SK-N-SH (cell line): Measurements from ENCODE around the gene GFOD2. TPM values are rescaled to one million over a fixed set of nuclear protein-coding genes. Genes with fewer than 3 reads are reported as not detected.

Experiments used
- CTCF ChIA-PET: fragments of 300-600, 350-600 bp; formaldehyde crosslinking; extraction: SDS; loops from one replicate; lab custom pipeline; 2021; lab: Yijun Ruan, JAX
- POLR2A ChIA-PET: fragments of 350-600 bp; sonication (Branson Sonifier 250); formaldehyde crosslinking; extraction: SDS; loops from one replicate; lab custom pipeline; 2020; ENCODE audit warnings: antibody characterized with exemption, inconsistent platforms; lab: Yijun Ruan, JAX
- DNase-seq: peaks from one replicate; pipeline ENCODE4 v3.0.0; 2012
- H2AFZ ChIP-seq: fragments of 200-600 bp; sonication (generic); 2 replicates; pipeline ENCODE4 v1.8.1; 2016; ENCODE audit warnings: antibody characterized with exemption, mild to moderate bottlenecking, low read depth
- H3F3A ChIP-seq: fragments of 200-600 bp; sonication (generic); replicated peaks from 2 replicates; pipeline ENCODE3; 2016; ENCODE audit warnings: antibody characterized with exemption, mild to moderate bottlenecking; ENCODE audit not compliant: insufficient read depth
- H3K27ac ChIP-seq, 2 experiments: fragments of 200-500 bp in 1 of 2; fragments of 200-600 bp in 1 of 2; sonication (Bioruptor generic) in 1 of 2; sonication (generic), shearing (Covaris generic) in 1 of 2; 2 replicates each; pipeline versions ENCODE4 v1.5.1 to v1.6.1; 2014 to 2016; ENCODE audit warnings: low read depth in 2 of 2, inconsistent platforms in 1 of 2, low read length in 1 of 2, mild to moderate bottlenecking in 1 of 2, mixed read lengths in 1 of 2
- H3K27me3 ChIP-seq: fragments of 200-600 bp; sonication (generic), shearing (Covaris generic); 2 replicates; pipeline ENCODE4 v1.6.1; 2016; ENCODE audit warnings: mixed run types; ENCODE audit not compliant: insufficient read depth
- H3K36me3 ChIP-seq, 2 experiments: fragments of 200-500 bp in 1 of 2; fragments of 200-600 bp in 1 of 2; sonication (Bioruptor generic) in 1 of 2; sonication (generic) in 1 of 2; replicated peaks in 1 of 2; 2 replicates each; pipeline versions ENCODE3 to v1.5.1; 2014 to 2016; ENCODE audit warnings: low read length in 1 of 2, mild to moderate bottlenecking in 1 of 2; ENCODE audit not compliant: insufficient read depth in 2 of 2, control insufficient read depth in 1 of 2
- H3K4me1 ChIP-seq, 2 experiments: fragments of 200-500 bp in 1 of 2; fragments of 200-600 bp in 1 of 2; sonication (Bioruptor generic) in 1 of 2; sonication (generic), shearing (Covaris generic) in 1 of 2; 2 replicates each; pipeline versions ENCODE4 v1.5.1 to v1.6.1; 2014 to 2016; ENCODE audit warnings: low read depth in 1 of 2, low read length in 1 of 2, mixed run types in 1 of 2; ENCODE audit not compliant: insufficient read depth in 2 of 2, control insufficient read depth in 1 of 2
- H3K4me2 ChIP-seq: fragments of 200-600 bp; sonication (generic), shearing (Covaris generic); 2 replicates; pipeline ENCODE4 v1.6.1; 2017; ENCODE audit warnings: mixed run types
- H3K4me3 ChIP-seq, 2 experiments: fragments of 200-500 bp in 1 of 2; fragments of 200-600 bp in 1 of 2; sonication (Bioruptor generic) in 1 of 2; sonication (generic), shearing (Covaris generic) in 1 of 2; 2 replicates each; pipeline versions ENCODE4 v1.5.1 to v1.8.1; 2014 to 2016; ENCODE audit warnings: low read depth in 2 of 2, inconsistent platforms in 1 of 2, low read length in 1 of 2, mild to moderate bottlenecking in 1 of 2, mixed read lengths in 1 of 2, moderate library complexity in 1 of 2
- H3K79me2 ChIP-seq: fragments of 200-600 bp; sonication (generic); 2 replicates; pipeline ENCODE4 v1.8.1; 2017; ENCODE audit warnings: mild to moderate bottlenecking; ENCODE audit not compliant: insufficient read depth
- H3K9ac ChIP-seq: fragments of 200-600 bp; sonication (generic); 2 replicates; pipeline ENCODE4 v1.6.1; 2017; ENCODE audit warnings: mixed run types
- H3K9me2 ChIP-seq: fragments of 200-600 bp; sonication (generic); 2 replicates; pipeline ENCODE4 v1.6.1; 2017; ENCODE audit warnings: mixed run types
- H3K9me3 ChIP-seq: fragments of 200-600 bp; sonication (generic); 2 replicates; pipeline ENCODE4 v1.6.1; 2017; ENCODE audit warnings: mixed run types, mild to moderate bottlenecking, moderate library complexity
- H4K20me1 ChIP-seq: fragments of 200-600 bp; sonication (generic); 2 replicates; pipeline ENCODE4 v1.6.1; 2017; ENCODE audit warnings: mild to moderate bottlenecking, mixed run types; ENCODE audit not compliant: insufficient read depth
- EP300 ChIP-seq, 2 experiments: IDR thresholded peaks; 2 replicates each; pipeline versions ENCODE4 v1.4.0 to v1.6.1; 2012; ENCODE audit warnings: borderline replicate concordance in 1 of 2, low read depth in 1 of 2, low read length in 1 of 2
- FOXJ3 ChIP-seq: sonication (generic); formaldehyde crosslinking; IDR thresholded peaks from 2 replicates; pipeline ENCODE4 v1.5.1; 2020; ENCODE audit warnings: mild to moderate bottlenecking, missing genetic modification reagents
- GATA2 ChIP-seq: sonication (generic); formaldehyde crosslinking; IDR thresholded peaks from 2 replicates; pipeline ENCODE4 v1.5.0; 2020; ENCODE audit warnings: mild to moderate bottlenecking, missing genetic modification reagents
- IRF3 ChIP-seq: fragments of 150-350 bp; IDR thresholded peaks from 2 replicates; pipeline ENCODE4 v1.6.1; 2016; ENCODE audit warnings: mild to moderate bottlenecking, low read depth, low read length
- JUND ChIP-seq: IDR thresholded peaks from 2 replicates; pipeline ENCODE4 v1.4.0; 2012
- MEF2A ChIP-seq: IDR thresholded peaks from 2 replicates; pipeline ENCODE4 v1.4.0; 2012; ENCODE audit warnings: low read depth, borderline replicate concordance
- MXI1 ChIP-seq: IDR thresholded peaks from 2 replicates; pipeline ENCODE4 v1.6.1; 2012; ENCODE audit warnings: mild to moderate bottlenecking, low read depth, low read length, improper control_type of control experiment
- NRF1 ChIP-seq: IDR thresholded peaks from 2 replicates; pipeline ENCODE4 v1.6.1; 2012; ENCODE audit warnings: low read depth, mild to moderate bottlenecking, low read length
- POLR2AphosphoS5 ChIP-seq: IDR thresholded peaks from 2 replicates; pipeline ENCODE4 v1.6.1; 2012; ENCODE audit warnings: low read depth, low read length
- RAD21 ChIP-seq: IDR thresholded peaks from 2 replicates; pipeline ENCODE4 v1.6.1; 2012; ENCODE audit warnings: mild to moderate bottlenecking, low read length
- RCOR1 ChIP-seq: fragments of 150-350 bp; IDR thresholded peaks from 2 replicates; pipeline ENCODE4 v1.6.1; 2017; ENCODE audit warnings: antibody characterized with exemption, low read length
- RFX5 ChIP-seq: IDR thresholded peaks from 2 replicates; pipeline ENCODE4 v1.6.1; 2012; ENCODE audit warnings: mild to moderate bottlenecking, improper control_type of control experiment, low read length
- RXRA ChIP-seq: IDR thresholded peaks from 2 replicates; pipeline ENCODE4 v1.4.0; 2012; ENCODE audit warnings: low read depth, mild to moderate bottlenecking, borderline replicate concordance
- SMC3 ChIP-seq: IDR thresholded peaks from 2 replicates; pipeline ENCODE4 v1.6.1; 2012; ENCODE audit warnings: low read depth, low read length, improper control_type of control experiment
- TAF1 ChIP-seq: IDR thresholded peaks from 2 replicates; pipeline ENCODE4 v1.6.1; 2012; ENCODE audit warnings: low read depth, mild to moderate bottlenecking, low read length, moderate library complexity, borderline replicate concordance
- TCF12 ChIP-seq: IDR thresholded peaks from 2 replicates; pipeline ENCODE4 v1.4.0; 2012
- TEAD4 ChIP-seq: IDR thresholded peaks from 2 replicates; pipeline ENCODE4 v1.4.0; 2012; ENCODE audit warnings: mild to moderate bottlenecking, borderline replicate concordance; ENCODE audit not compliant: insufficient read depth
- USF1 ChIP-seq: IDR thresholded peaks from 2 replicates; pipeline ENCODE4 v1.4.0; 2012; ENCODE audit warnings: low read depth, borderline replicate concordance
- USF2 ChIP-seq: fragments of 150-350 bp; IDR thresholded peaks from 2 replicates; pipeline ENCODE4 v1.6.1; 2017; ENCODE audit warnings: antibody characterized with exemption, low read length, low read depth, borderline replicate concordance
- YY1 ChIP-seq: IDR thresholded peaks from 2 replicates; pipeline ENCODE4 v1.4.0; 2012; ENCODE audit warnings: low read depth, mild to moderate bottlenecking
- ZBTB33 ChIP-seq: IDR thresholded peaks from 2 replicates; pipeline ENCODE4 v1.4.0; 2012; ENCODE audit warnings: low read depth, borderline replicate concordance
- WGBS: methylation state at CpG from one replicate; pipeline ENCODE4 v1.1.6; 2017; ENCODE audit warnings: low lambda C conversion rate; 5-methylcytosine and 5-hydroxymethylcytosine counted together
- polyA plus RNA-seq, 3 experiments: library from polyadenylated mRNA; depleted of rRNA; stranded (reverse); fragments of >200 nt; gene quantifications; 2 replicates each; pipeline ENCODE4 v1.2.3, GENCODE V29; 2012

GFOD2 gene
- polyA plus RNA-seq, 1 of the 3 experiments (the other 2 are of a cell fraction) = 19.0 TPM

- CTCF ChIA-PET = interaction anchor here (1.4 kb wide), 1 partner anchor 34 kb away, joined by 3 read pairs; no protein-coding TSS in a partner anchor
Observed at GRCh38 chr16:67702130-67702529, 17.0 kb downstream of the GFOD2 start.

GRCh38 chr16:67701420-67701819 lies 17.7 kb downstream of the GFOD2 start:
- no peak overlapping the region for H3K4me2 ChIP-seq
- peaks cover 5% of the 10 kb centered on the region; the same call in 1 of the 2 replicates for H3K9me3 ChIP-seq
- 0 out of 2 replicates have a peak, but pooled peaks cover 10% of the 10 kb centered on the region for H4K20me1 ChIP-seq
- peaks cover 0 to 3% of the 10 kb centered on the region in 2 experiments; a peak in 1 of 4 replicates for H3K4me1 ChIP-seq
- DNase-seq = no peak
- H3K36me3 ChIP-seq = peaks cover 0 to 17% of the 10 kb centered on the region in 2 experiments
- no peak overlapping the region for H3K4me3 ChIP-seq
- no peak overlapping the region for H2AFZ ChIP-seq
- ChIA-PET POLR2A (interaction anchor here (0.7 kb wide), 1 partner anchor 208 kb away, joined by 3 read pairs; no protein-coding TSS in a partner anchor), CTCF (interaction anchor here (0.9 to 1.4 kb wide), 2 partner anchors 32 to 33 kb away, joined by 3 read pairs; no protein-coding TSS in a partner anchor)
- TF ChIP-seq NRF1 = no peak
- no peak for TF ChIP-seq TAF1
- TF ChIP-seq POLR2AphosphoS5 = no peak
- no peak for TF ChIP-seq FOXJ3
- no peak for TF ChIP-seq MEF2A
- TF ChIP-seq JUND = no peak
- no peak for TF ChIP-seq RXRA
- TF ChIP-seq USF1 = no peak
- TF ChIP-seq RAD21 = no peak
- TF ChIP-seq USF2 = no peak
- no peak for TF ChIP-seq ZBTB33
- no peak for TF ChIP-seq RFX5
- no peak for TF ChIP-seq YY1
- TF ChIP-seq IRF3 = no peak
- TF ChIP-seq RCOR1 = no peak
- no peak for TF ChIP-seq TCF12
- no peak for TF ChIP-seq TEAD4
- no peak overlapping the region for H3K27ac ChIP-seq
- 76% methylated on average over 1 of the region's 1 CpG for WGBS
- peaks cover 4% of the 10 kb centered on the region for H3F3A ChIP-seq
- no peaks in the 10 kb centered on the region for H3K27me3 ChIP-seq
- peaks cover 74% of the 10 kb centered on the region for H3K79me2 ChIP-seq
- H3K9ac ChIP-seq = no peak overlapping the region
- no peaks in the 10 kb centered on the region for H3K9me2 ChIP-seq

More at GRCh38 chr16:67702130-67702529, 17.0 kb downstream of the GFOD2 start:
- Histone ChIP-seq H2AFZ (no peak overlapping the region), H3K4me2 (no peak overlapping the region), H3K4me3 (no peak overlapping the region), H3K9ac (no peak overlapping the region), H3F3A (peaks cover 4% of the 10 kb centered on the region), H3K79me2 (peaks cover 80% of the 10 kb centered on the region), H3K27ac (no peak overlapping the region), H3K27me3 (no peaks in the 10 kb centered on the region), H4K20me1 (0 out of 2 replicates have a peak, but pooled peaks cover 10% of the 10 kb centered on the region), H3K9me3 (peaks cover 5% of the 10 kb centered on the region; the same call in 1 of the 2 replicates), H3K4me1 (peaks cover 0 to 3% of the 10 kb centered on the region in 2 experiments; a peak in 1 of 4 replicates), H3K9me2 (no peaks in the 10 kb centered on the region), H3K36me3 (peaks cover 0 to 17% of the 10 kb centered on the region in 2 experiments)
- no peak for TF ChIP-seq RAD21
- no peak for TF ChIP-seq EP300 (IDR thresholded peaks at IDR 0.05; ENCODE audit: borderline replicate concordance in 1 of 2, low read depth in 1 of 2, low read length in 1 of 2)
- TF ChIP-seq SMC3 = no peak
- no peak for TF ChIP-seq MXI1
- no peak for TF ChIP-seq GATA2 (CRISPR knock-in tag)
- TF ChIP-seq MEF2A = no peak
- TF ChIP-seq POLR2AphosphoS5 = no peak
- WGBS = 93% methylated on average over 4 of the region's 4 CpGs
- no peak for DNase-seq
- POLR2A ChIA-PET = interaction anchor here (0.7 kb wide), 1 partner anchor 208 kb away, joined by 3 read pairs; no protein-coding TSS in a partner anchor
